GM20431 (cell line): ENCODE measurements around the gene LILRB3.
"Not testable (repeated sequence)": the region's sequence is repeated elsewhere in the genome, so short reads cannot be mapped to it uniquely, and the experiment has no call there.

ENCODE experiments used
- in situ Hi-C: fragments of 300-500 bp; cut with MseI, MboI; formaldehyde crosslinking; loops from one replicate; pipeline ENCODE4 v1.15.0; 2020; ENCODE audit warnings: low sequenced_read_pairs; ENCODE audit not compliant: unreplicated experiment

Gene LILRB3

DNA sequence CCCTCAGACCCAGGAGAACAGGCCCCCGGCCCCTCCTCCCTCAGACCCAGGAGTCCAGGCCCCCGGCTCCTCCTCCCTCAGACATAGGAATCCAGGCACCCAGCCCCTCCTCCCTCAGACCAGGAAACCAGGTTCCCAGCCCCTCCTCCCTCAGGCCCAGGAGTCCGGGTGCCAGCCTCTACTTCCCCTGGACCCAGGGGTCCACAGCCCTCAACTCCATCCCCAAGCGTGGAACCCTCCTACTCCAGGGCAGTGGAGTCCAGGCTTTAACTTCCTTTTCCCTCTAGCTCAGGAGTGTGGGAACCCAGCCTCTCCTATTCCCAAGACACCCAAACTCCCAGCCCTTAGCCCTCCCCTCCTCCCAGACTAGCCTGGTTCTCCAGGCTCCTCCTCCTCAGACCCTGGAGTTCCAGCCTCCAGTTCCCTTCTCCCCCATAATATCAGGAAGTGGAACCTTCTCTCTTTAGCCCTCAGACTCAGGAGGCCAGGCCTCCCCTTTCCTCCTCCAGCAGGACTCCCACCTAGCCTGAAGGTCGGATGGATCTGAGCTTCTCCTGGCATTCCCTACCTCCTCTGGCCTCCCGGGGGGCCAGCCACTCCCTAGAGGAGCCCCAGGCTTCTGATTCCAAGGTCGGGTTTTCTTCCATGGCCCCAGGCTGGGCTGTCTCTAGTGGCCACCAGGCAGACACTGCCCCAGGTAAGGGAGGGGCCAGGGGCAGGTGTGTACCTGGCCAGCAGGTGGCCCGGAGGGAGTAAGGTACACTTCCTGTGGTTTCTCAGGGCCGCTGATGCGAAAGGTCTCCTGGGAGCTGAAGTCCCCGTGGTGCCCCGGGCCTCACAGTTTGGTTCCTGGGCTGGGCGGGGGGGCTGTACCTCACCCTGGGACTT, 50.1 kb downstream of the LILRB3 start, which contains the start of gene TMC4:
Gene TMC4 (minus strand): TSS at position 690 of the 888 bp plus-strand sequence. CDS start 43 bp downstream, at position 647.
- in situ Hi-C loops = no loop called here

- in situ Hi-C loops = not testable (repeated sequence)
Observed at GRCh38 chr19:54171736-54172431, 50.9 kb downstream of the LILRB3 start.

GRCh38 chr19:54169149-54169740, 53.6 kb downstream of the LILRB3 start:
- in situ Hi-C loops = no loop called here

GRCh38 chr19:54168174-54168917, 54.5 kb downstream of the LILRB3 start:
- in situ Hi-C loops = no loop called here
